Skeletal muscle tissue (tissue), 4 donors: ENCODE measurements around the gene APBB2. TPM values are rescaled to one million over a fixed set of nuclear protein-coding genes. Genes with fewer than 3 reads are reported as not detected.

Experiments
- H3K27ac ChIP-seq: one replicate; pipeline ENCODE4 v1.7.0; 2013; ENCODE audit warnings: mild to moderate bottlenecking, low read depth, low read length, inconsistent platforms
- H3K27me3 ChIP-seq, 3 donors: one replicate each; pipeline ENCODE4 v1.7.0; 2013; ENCODE audit warnings: low read length in 3 of 3; ENCODE audit not compliant: control insufficient read depth in 3 of 3, insufficient read depth in 3 of 3
- H3K36me3 ChIP-seq, 3 donors: one replicate each; pipeline ENCODE4 v1.7.0; 2013; ENCODE audit warnings: low read length in 3 of 3; ENCODE audit not compliant: control insufficient read depth in 3 of 3, insufficient read depth in 3 of 3
- H3K4me1 ChIP-seq, 3 donors: one replicate each; pipeline ENCODE4 v1.7.0; 2013; ENCODE audit warnings: low read length in 3 of 3, mild to moderate bottlenecking in 3 of 3; ENCODE audit not compliant: control insufficient read depth in 3 of 3, insufficient read depth in 3 of 3
- H3K4me3 ChIP-seq, 3 donors: one replicate each; pipeline ENCODE4 v1.7.0; 2013; ENCODE audit warnings: low read length in 3 of 3
- H3K9ac ChIP-seq, 3 donors: one replicate each; pipeline ENCODE4 v1.7.0; 2013; ENCODE audit warnings: low read length in 3 of 3, mild to moderate bottlenecking in 3 of 3, moderate library complexity in 2 of 3, low read depth in 1 of 3
- H3K9me3 ChIP-seq, 3 donors: one replicate each; pipeline ENCODE4 v1.7.0; 2013; ENCODE audit warnings: low read length in 3 of 3; ENCODE audit not compliant: control insufficient read depth in 3 of 3
- total RNA-seq: library from RNA; depleted of rRNA; stranded (reverse); fragments of >200 nt; gene quantifications from one replicate; pipeline ENCODE4 v1.2.3, GENCODE V29; 2014
- donor health status: Osteomylitis.

The APBB2 gene
- total RNA-seq, 1 donor from 2014 or later, result 41.2 TPM

DNA sequence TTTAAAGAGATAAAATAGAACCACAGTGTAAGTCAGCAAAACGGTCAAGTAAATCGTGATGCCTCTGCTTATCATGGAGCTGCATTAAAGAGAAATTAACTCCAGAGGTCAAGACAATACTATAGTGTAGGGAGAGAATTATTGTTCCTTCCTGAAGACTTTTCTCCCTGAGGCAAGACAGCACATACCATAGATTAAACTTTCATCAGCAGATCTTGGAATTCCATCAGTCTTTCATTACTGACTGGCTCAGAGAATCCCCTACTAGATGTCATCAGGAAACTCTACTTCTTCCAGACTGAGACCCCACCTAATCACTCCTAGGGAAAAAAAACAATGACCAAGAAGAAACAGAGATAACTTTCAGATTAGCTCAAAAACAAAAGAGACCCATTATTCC lies 333.2 kb downstream of the APBB2 start:
- no peak overlapping the region for H3K27ac ChIP-seq
- H3K27me3 ChIP-seq, result no peaks in the 10 kb centered on the region
- no peaks in the 10 kb centered on the region for H3K9me3 ChIP-seq
- H3K4me3 ChIP-seq, result no peak overlapping the region
- no peak overlapping the region for H3K9ac ChIP-seq
- H3K4me1 ChIP-seq, result no peaks in the 10 kb centered on the region
- peaks cover 8 to 16% (median 9%) of the 10 kb centered on the region in 3 donors for H3K36me3 ChIP-seq

DNA sequence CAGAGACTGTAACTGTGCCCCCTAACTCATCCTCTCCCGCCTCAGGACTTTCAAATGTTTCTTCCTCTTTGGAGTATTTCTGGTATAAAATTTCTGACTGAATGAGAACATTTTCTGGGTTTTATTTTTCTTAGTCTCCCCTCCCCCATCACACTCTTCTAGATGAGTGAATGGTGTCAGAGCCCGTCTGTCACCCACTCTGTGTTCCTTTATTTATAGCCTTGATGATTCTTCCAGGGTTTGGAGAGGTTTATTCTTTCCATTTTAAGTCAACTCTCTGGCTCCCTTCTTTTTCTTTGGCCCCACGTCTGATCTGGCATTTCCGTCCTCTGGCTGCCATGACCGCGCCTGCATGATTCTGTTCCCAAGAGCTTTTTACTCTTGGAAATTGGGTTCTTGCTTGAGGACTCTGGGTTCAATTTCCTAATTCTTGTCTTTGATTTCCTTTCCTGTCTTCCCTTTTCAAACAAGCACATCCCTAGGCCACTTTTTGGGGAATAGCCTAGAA lies 335.7 kb downstream of the APBB2 start:
- Histone ChIP-seq H3K9me3 (no peaks in the 10 kb centered on the region), H3K27ac (no peak overlapping the region), H3K36me3 (peaks cover 8 to 16% (median 9%) of the 10 kb centered on the region in 3 donors), H3K4me1 (no peaks in the 10 kb centered on the region), H3K9ac (no peak overlapping the region), H3K4me3 (no peak overlapping the region), H3K27me3 (no peaks in the 10 kb centered on the region)

DNA sequence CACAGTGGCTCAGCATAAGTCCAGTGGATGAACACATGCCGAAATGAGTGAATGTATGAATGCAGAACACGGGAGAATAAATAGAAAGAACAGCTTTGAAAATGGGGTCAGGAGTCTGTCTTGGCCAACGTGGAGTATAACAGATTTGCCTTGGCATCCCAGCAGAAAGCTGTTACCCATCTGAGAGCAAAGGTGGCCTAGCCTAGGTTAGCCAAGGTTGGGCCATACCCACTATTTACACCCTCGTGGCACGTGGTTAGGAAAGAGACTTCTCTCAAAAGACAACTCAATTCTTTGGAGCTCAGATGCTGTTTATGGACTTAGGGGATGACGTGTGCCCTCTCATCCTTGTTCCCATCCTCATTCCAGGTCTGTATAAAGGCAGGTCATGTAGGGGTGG lies 337.3 kb downstream of the APBB2 start:
- no peak overlapping the region for H3K27ac ChIP-seq
- no peak overlapping the region for H3K4me3 ChIP-seq
- no peaks in the 10 kb centered on the region for H3K4me1 ChIP-seq
- H3K9me3 ChIP-seq, result no peaks in the 10 kb centered on the region
- H3K9ac ChIP-seq, result no peak overlapping the region
- peaks cover 0 to 15% (median 2%) of the 10 kb centered on the region in 3 donors for H3K36me3 ChIP-seq
- no peaks in the 10 kb centered on the region for H3K27me3 ChIP-seq

DNA sequence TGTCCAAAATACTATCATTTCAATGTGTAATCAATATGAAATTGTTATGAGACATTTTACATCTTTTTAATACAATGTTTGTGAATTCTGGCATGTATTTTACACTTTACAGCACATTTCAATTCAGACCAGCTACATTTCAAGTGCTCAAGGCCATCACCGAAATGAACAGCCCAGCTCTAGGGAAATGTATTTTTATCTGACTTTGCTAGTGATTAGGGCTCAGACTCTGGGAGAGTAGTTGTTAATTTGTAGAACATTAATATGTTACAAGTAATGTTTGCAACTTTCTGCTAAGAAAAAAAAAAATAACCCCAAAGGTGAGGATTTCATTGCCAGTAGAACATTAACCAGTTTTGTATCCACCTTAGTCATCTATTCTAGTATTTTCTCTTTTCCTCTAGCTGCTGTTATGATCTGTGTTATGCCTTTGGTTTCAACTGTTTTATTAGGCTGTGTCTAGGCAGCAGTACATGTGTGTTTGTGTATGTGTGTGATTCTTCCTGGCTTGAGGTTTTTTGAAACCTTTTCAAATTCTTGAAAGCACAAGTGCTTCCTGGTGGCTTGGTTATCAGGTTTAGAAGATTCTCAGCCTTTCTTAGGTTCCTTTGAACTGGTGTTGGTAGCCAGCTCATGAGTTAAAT lies 338.7 kb downstream of the APBB2 start:
- Histone ChIP-seq H3K36me3 (peaks cover 0 to 10% (median 1%) of the 10 kb centered on the region in 3 donors), H3K27me3 (no peaks in the 10 kb centered on the region), H3K4me1 (no peaks in the 10 kb centered on the region), H3K27ac (no peak overlapping the region), H3K9me3 (no peaks in the 10 kb centered on the region), H3K4me3 (no peak overlapping the region), H3K9ac (no peak overlapping the region)

DNA sequence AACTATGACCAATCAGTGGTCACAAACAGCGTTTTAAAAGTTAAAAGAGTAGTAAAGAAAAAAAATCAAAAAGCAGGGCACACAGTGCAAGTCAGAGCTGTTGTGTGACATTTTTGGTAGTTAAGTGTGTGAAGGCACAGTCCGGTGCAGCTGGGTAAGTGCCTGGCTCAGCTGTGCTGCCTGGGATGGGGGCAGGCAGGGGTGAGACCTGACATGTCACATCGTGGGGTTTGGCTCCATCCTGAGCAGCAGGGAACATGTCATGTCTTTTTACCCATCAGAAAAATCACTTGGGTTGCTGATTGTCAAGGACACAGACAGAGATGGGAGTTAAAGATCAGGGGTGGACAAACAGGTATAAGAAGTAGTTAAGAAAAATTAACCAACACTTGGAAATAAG lies 339.4 kb downstream of the APBB2 start:
- Histone ChIP-seq H3K4me1 (no peaks in the 10 kb centered on the region), H3K27ac (no peak overlapping the region), H3K27me3 (no peaks in the 10 kb centered on the region), H3K9ac (no peak overlapping the region), H3K4me3 (no peak overlapping the region), H3K36me3 (peaks cover 0 to 5% (median 0%) of the 10 kb centered on the region in 3 donors), H3K9me3 (no peaks in the 10 kb centered on the region)

DNA sequence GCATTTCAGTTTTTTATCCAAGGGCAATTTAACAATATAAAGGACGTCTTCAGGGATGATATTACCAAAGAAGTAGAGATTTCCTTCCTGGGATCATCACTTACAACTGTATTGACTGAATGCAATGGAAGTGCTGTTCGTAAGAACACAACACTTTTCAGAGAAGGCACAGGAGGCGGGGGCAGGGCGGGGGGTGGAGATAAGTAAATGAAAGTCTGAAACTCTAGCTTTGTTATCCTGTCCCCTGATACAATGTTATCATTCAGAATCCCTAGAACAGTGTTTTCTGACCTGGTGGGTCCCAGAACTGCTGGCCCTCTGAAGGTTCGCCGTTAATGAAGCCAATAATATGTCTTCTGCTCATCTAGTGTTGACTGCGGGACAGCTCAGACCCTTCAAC lies 340.0 kb downstream of the APBB2 start:
- H3K27ac ChIP-seq, result no peak overlapping the region

DNA sequence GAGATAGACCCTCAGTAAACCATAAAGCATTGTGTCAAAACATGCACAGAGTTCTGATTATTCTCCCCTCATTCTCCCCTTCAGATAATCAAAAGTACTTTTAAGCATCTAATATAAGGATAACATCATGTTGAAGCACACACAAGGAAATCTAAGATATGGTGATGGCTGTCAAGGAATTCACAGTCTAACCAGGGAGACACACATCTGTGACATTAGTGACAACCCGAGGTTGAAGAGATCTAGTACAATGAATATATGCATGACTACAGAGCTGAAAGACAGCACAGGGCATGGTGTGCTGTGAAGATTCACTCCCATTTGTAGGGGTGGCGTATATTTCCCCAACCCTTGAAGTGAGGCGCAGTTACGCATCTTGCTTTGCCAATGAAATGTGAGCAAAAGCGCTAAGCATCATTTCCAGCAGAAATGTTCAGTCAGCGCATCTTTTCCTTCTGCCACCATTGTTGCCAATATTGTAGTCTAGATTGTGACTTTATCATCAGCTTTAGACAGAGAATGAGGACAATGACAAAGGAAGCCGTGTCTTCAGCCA lies 342.6 kb downstream of the APBB2 start:
- no peak overlapping the region for H3K9ac ChIP-seq
- no peak overlapping the region for H3K4me3 ChIP-seq
- peaks cover 0 to 3% (median 0%) of the 10 kb centered on the region in 3 donors for H3K36me3 ChIP-seq

More for the DNA sequence above, 340.0 kb downstream of the APBB2 start:
- Histone ChIP-seq H3K9me3 (no peaks in the 10 kb centered on the region), H3K4me3 (no peak overlapping the region), H3K36me3 (peaks cover 0 to 5% (median 0%) of the 10 kb centered on the region in 3 donors), H3K4me1 (no peaks in the 10 kb centered on the region), H3K9ac (no peak overlapping the region), H3K27me3 (no peaks in the 10 kb centered on the region)

DNA sequence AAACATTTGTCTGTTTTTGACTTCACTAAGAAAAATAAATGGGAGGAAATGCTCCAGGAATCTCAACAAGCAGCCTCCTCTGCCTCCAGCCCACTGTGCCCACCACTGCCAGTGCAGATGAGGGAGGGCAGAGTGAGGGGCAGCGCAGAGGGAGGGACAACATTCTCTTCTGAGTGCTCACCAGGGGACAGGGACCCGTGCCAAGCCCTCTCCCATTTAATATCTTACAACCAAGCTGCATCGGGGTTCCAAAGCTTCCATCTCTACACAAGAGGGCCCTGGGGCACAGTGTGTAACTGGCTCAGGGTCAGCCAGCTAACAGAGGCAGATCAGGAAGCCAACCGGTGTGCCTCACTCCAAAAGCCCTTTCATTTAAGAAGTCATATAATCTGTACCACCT lies 344.2 kb downstream of the APBB2 start:
- no peaks in the 10 kb centered on the region for H3K4me1 ChIP-seq
- no peaks in the 10 kb centered on the region for H3K27me3 ChIP-seq
- no peak overlapping the region for H3K9ac ChIP-seq
- H3K9me3 ChIP-seq, result no peaks in the 10 kb centered on the region
- peaks cover 0 to 3% (median 0%) of the 10 kb centered on the region in 3 donors for H3K36me3 ChIP-seq
- no peak overlapping the region for H3K4me3 ChIP-seq
- no peak overlapping the region for H3K27ac ChIP-seq

More for the DNA sequence above, 342.6 kb downstream of the APBB2 start:
- Histone ChIP-seq H3K27me3 (no peaks in the 10 kb centered on the region), H3K4me1 (no peaks in the 10 kb centered on the region), H3K9me3 (no peaks in the 10 kb centered on the region), H3K27ac (no peak overlapping the region)

DNA sequence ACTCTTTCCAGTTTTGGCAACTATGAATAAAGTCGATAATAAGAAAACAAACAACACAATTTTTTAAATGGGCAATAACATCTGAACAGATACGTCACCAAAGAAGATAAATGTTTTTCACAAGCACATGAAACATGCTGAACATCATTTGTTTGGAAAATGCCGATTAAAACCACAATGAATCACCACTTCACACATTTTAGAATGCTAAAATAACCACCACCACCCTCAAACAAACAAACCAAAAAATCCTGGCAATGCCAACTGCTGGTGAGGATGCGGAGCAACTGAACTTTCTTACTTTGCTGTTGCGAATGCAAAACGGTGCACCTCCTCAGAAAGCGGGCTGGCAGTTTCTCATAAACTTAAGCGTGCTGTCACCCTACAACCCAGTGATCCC lies 348.6 kb downstream of the APBB2 start:
- no peaks in the 10 kb centered on the region for H3K36me3 ChIP-seq
- H3K27ac ChIP-seq, result no peak overlapping the region
- H3K27me3 ChIP-seq, result no peaks in the 10 kb centered on the region
- H3K4me1 ChIP-seq, result no peaks in the 10 kb centered on the region
- H3K9me3 ChIP-seq, result no peaks in the 10 kb centered on the region
- H3K9ac ChIP-seq, result no peak overlapping the region
- no peak overlapping the region for H3K4me3 ChIP-seq

DNA sequence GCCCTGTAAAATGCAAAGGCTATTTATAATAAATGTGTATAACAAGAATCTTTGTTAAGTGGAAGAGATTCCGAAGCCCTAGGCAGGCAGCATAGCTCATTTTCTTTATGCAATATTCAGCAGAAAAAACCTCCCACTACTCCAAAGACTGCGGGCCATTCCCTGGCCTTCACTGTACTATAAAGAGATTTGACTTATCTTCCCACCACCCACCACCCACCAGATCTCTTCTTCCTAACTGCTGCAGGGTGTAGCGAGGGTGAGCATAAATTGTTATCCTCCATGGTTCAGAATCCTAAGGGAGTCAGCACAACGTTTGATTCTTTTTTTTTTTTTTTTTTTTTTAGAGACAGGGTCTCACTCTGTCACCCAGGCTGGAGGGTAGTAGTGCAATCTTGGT lies 349.8 kb downstream of the APBB2 start:
- Histone ChIP-seq H3K36me3 (no peaks in the 10 kb centered on the region), H3K9me3 (no peaks in the 10 kb centered on the region), H3K4me1 (no peaks in the 10 kb centered on the region), H3K27ac (no peak overlapping the region), H3K27me3 (no peaks in the 10 kb centered on the region), H3K4me3 (no peak overlapping the region), H3K9ac (no peak overlapping the region)
